Activated CD4-positive, alpha-beta T cell treated with anti-CD3 and anti-CD28 coated beads for 36 hours (primary cell): ENCODE measurements around the gene STS. TPM values are rescaled to one million over a fixed set of nuclear protein-coding genes. Genes with fewer than 3 reads are reported as not detected.
"Not testable (repeated sequence)": the region's sequence is repeated elsewhere in the genome, so short reads cannot be mapped to it uniquely, and the experiment has no call there.

Experiments used
- ATAC-seq: fragments of 200-7000 bp; cut with Tn5 transposase; one replicate; pipeline ENCODE4 v1.10.0; 2021; ENCODE audit warnings: mild to moderate bottlenecking, moderate library complexity
- CTCF ChIA-PET: fragments of 350-600 bp; sonication (Branson Sonifier 250); formaldehyde crosslinking; loops from one replicate; lab custom pipeline; 2021; ENCODE audit warnings: antibody characterized with exemption; lab: Charles Lee
- POLR2A ChIA-PET: fragments of 350-600 bp; sonication (Branson Sonifier 250); formaldehyde crosslinking; loops from one replicate; lab custom pipeline; 2021; ENCODE audit warnings: antibody characterized with exemption, inconsistent platforms; lab: Charles Lee
- DNase-seq: peaks from one replicate; pipeline ENCODE4 v3.0.0-alpha.2; 2020
- H3K27ac Mint-ChIP-seq: one replicate; pipeline ENCODE4 v1.8.0; 2021; ENCODE audit warnings: mixed read lengths
- H3K27me3 Mint-ChIP-seq: one replicate; pipeline ENCODE4 v1.8.0; 2021; ENCODE audit warnings: mixed read lengths
- H3K36me3 Mint-ChIP-seq: one replicate; pipeline ENCODE4 v1.8.0; 2021; ENCODE audit warnings: low read depth, mixed read lengths
- H3K4me1 Mint-ChIP-seq: one replicate; pipeline ENCODE4 v1.8.0; 2021; ENCODE audit warnings: mixed read lengths
- H3K4me3 Mint-ChIP-seq: one replicate; pipeline ENCODE4 v1.8.0; 2021; ENCODE audit warnings: mild to moderate bottlenecking, moderate library complexity, mixed read lengths
- H3K9me3 Mint-ChIP-seq: one replicate; pipeline ENCODE4 v1.8.0; 2021; ENCODE audit warnings: low read depth, mixed read lengths
- intact Hi-C, 2 experiments: fragments of 100-400 bp; cut with DNase I in 1 of 2; cut with micrococcal nuclease in 1 of 2; formaldehyde crosslinking; loops; one replicate each; pipeline versions ENCODE4 v1.14.2 to v1.15.1; 2022 to 2024; cut with DNase I, micrococcal nuclease
- total RNA-seq, 2 experiments: library from RNA; stranded (reverse); gene quantifications; one replicate each; pipeline ENCODE4 v1.2.3, GENCODE V29; 2021

STS gene
- total RNA-seq, 2 experiments from 2014 or later, result 0.50 to 0.70 TPM

DNA sequence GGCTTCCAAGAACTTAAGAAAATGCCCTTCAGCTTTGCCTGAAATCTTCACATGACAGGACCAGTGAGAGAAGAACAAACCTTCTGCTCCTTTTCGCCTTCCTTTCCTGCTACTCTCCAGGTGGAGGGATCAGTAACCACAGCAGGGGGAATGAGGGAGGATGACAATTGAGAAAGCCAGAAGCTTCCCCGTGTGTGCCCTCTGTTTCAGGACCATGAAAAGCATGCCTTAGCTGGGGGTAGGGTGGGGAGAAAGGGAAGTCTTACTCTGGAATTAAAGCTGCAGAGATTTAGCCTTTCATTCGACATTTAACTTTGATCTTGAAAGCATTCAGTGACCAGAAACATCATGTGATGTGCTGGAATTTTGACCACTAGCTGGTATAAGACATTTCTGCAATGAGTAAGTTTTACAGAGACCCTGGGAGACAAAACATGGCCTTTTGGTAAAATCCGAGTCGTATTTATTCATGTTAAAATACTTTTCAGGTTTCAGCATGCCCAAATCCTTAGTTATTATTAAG, 11.0 kb downstream of the STS start:
- Mint-ChIP-seq H3K9me3 (no peaks in the 10 kb centered on the region), H3K36me3 (no peaks in the 10 kb centered on the region), H3K4me3 (no peak overlapping the region), H3K27me3 (no peaks in the 10 kb centered on the region), H3K27ac (no peak overlapping the region), H3K4me1 (no peaks in the 10 kb centered on the region)
- ATAC-seq (no peak), DNase-seq (no peak)
- intact Hi-C loops, result no loop called here
- ChIA-PET CTCF (no interaction called here), POLR2A (no interaction called here)

DNA sequence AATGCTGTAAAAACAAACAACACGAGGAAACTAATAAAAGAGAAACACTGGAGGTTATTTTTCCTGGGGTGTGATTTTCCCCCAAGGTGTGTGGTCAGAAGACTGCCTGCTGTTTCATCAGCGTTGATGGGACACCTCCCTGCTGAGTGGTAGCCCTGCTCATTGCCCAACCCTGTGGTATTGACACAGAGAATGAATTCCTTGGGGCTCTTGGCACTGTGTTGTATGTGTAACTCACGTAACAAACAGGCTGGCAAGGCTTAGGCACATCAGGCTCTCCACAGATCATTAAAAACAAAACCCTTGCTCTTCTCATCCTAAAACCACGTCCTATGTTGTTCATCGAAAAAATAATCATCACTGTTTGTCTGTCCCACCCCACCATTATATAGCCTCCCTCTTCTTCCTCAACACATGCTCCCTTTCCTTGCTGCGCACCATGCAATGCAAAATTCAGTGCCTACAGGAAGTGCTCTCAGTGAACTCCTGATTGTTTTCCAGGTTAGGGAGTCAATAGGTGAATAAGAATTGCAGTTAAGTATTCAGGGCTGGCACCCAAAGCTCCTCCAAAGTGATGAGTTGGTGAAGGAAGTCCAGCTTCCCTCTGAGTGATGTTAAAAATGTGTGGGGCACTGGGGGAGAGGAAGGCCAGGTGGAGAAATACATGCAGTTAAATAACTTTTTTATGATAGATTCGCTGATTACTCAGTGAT, 11.8 kb downstream of the STS start:
- H3K27ac Mint-ChIP-seq, result no peak overlapping the region
- no peak overlapping the region for H3K4me3 Mint-ChIP-seq
- ChIA-PET CTCF (no interaction called here), POLR2A (no interaction called here)
- H3K9me3 Mint-ChIP-seq, result no peaks in the 10 kb centered on the region
- intact Hi-C loops, result no loop called here
- H3K36me3 Mint-ChIP-seq, result no peaks in the 10 kb centered on the region
- ATAC-seq (no peak), DNase-seq (no peak)
- no peaks in the 10 kb centered on the region for H3K4me1 Mint-ChIP-seq
- no peaks in the 10 kb centered on the region for H3K27me3 Mint-ChIP-seq

DNA sequence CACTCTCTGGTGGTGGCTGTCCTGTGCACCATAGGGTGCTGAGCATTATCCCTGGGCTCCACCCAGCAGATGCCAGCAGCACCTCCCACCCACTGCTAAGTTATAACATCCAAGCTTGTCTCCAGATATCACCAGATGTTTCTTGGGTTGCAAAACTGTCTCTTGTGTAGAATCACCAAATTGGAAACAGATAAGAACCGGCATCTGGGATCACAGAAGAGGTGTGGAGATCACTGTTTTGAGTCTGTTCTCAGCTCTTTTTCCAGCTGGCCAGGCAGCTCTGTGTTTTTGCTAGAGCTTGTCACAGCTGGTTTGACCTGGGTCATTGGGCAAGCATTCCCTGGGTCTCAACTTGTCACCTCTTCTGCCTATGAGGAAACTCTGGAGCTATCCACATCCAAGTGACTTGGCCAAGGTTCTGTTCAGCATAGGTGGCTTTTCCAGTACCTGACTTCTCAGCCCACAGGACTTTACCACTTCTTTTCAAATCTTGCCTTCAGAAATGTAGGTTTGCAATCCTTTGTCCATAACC, 15.7 kb downstream of the STS start:
- Mint-ChIP-seq H3K27ac (no peak overlapping the region), H3K27me3 (no peaks in the 10 kb centered on the region), H3K9me3 (no peaks in the 10 kb centered on the region), H3K4me1 (no peaks in the 10 kb centered on the region), H3K4me3 (no peak overlapping the region), H3K36me3 (no peaks in the 10 kb centered on the region)
- intact Hi-C loops, result no loop called here
- ChIA-PET POLR2A (no interaction called here), CTCF (no interaction called here)
- no peak for ATAC-seq
- no peak for DNase-seq

DNA sequence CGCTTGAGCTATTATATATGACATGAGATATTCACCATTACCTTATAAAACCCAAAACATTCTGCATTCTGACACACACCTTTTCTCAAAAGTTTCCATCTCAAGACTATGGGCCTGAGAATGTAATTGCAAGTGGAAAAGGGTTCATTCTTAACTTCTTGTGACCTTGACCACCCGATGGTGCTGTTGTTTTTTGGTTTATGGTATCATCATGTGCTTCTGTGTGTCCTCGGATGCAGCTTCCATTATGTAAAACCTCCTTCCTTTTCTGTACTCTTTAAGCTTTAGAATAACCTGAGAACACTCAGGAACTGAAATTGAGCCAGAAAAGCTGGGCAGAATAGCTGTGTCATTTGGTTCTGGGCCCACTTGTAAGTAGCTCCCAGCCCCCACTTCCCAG, 16.7 kb downstream of the STS start:
- Mint-ChIP-seq H3K36me3 (no peaks in the 10 kb centered on the region), H3K27me3 (no peaks in the 10 kb centered on the region), H3K9me3 (no peaks in the 10 kb centered on the region), H3K4me3 (no peak overlapping the region), H3K27ac (no peak overlapping the region), H3K4me1 (no peaks in the 10 kb centered on the region)
- CTCF ChIA-PET, result no interaction called here
- DNase-seq (no peak), ATAC-seq (no peak)
- POLR2A ChIA-PET, result no interaction called here
- intact Hi-C loops, result no loop called here

DNA sequence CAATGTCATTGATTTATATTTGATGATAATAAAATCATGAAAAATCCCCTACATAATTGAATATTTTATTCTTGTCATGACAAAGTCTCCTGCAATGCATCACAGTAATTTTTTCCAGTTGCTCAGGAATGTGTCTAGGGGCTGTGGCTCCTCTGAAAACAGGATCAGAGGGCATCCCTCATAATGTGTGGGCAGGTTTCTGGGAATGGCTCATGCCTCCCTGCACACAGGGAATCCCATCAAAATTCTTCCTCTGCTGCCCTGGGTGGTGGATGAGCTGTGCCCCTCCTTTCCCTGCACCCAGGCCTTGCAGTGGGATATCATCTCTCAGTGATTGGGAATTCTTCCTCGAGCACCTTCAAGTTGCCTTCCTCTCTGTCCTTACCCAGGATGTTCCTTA, 20.9 kb downstream of the STS start:
- intact Hi-C loops, result no loop called here
- Mint-ChIP-seq H3K27me3 (no peaks in the 10 kb centered on the region), H3K4me3 (no peak overlapping the region), H3K27ac (no peak overlapping the region), H3K9me3 (no peaks in the 10 kb centered on the region), H3K36me3 (no peaks in the 10 kb centered on the region), H3K4me1 (no peaks in the 10 kb centered on the region)
- no peak for ATAC-seq
- ChIA-PET CTCF (no interaction called here), POLR2A (no interaction called here)
- no peak for DNase-seq

DNA sequence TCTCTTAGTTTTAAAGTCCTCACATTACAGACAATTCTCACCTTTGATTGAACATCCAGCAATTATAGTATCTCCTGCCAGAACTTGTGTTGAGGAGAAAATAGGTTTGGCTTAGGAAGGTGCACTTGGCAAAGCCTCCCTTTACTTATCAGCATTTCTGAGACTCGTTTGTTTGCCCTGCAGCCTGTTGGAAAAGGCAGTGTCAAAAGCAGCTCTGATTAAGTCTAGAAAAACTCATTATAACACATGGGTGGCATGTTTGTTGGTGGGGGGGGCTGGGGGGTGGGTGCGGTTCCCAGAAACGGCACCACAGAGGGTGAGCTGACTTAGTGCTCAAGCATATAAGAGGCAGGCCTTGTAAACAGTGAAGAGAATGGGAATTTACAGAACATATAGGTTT, 22.1 kb downstream of the STS start:
- H3K9me3 Mint-ChIP-seq, result no peaks in the 10 kb centered on the region
- no peak overlapping the region for H3K27ac Mint-ChIP-seq
- ATAC-seq (no peak), DNase-seq (no peak)
- no peaks in the 10 kb centered on the region for H3K36me3 Mint-ChIP-seq
- POLR2A ChIA-PET, result no interaction called here
- H3K4me3 Mint-ChIP-seq, result no peak overlapping the region
- intact Hi-C loops, result loop anchor here (2.0 to 10.0 kb wide), 2 partner anchors 37 to 1145 kb away; no protein-coding TSS in a partner anchor
- H3K4me1 Mint-ChIP-seq, result no peaks in the 10 kb centered on the region
- H3K27me3 Mint-ChIP-seq, result no peaks in the 10 kb centered on the region
- CTCF ChIA-PET, result no interaction called here

DNA sequence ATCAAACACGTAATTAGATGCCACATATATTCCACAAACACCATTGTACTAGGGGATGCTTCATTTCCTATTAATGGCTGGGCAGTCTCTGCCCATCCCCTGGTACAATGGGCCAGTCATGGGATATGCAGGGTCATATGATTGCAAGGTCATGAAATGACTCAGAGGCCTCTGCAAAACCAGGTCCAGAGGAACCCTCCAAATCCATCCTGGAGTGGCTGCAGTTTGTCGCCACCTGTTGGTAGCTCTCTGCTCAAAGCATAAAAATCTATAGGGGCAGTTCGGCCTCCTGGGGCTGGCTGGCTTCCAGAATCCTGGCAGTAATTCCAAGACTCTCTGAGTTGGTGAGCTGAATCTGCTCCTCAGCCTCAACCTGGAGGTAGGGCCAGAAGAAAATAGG, 23.4 kb downstream of the STS start:
- Mint-ChIP-seq H3K4me3 (no peak overlapping the region), H3K4me1 (no peaks in the 10 kb centered on the region), H3K27ac (no peak overlapping the region), H3K9me3 (no peaks in the 10 kb centered on the region), H3K36me3 (no peaks in the 10 kb centered on the region), H3K27me3 (no peaks in the 10 kb centered on the region)
- ChIA-PET CTCF (interaction anchor here (1.0 to 1.1 kb wide), 2 partner anchors 16 to 103 kb away, joined by 3 read pairs; no protein-coding TSS in a partner anchor), POLR2A (no interaction called here)
- ATAC-seq (no peak), DNase-seq (peak; percentile 54)
- intact Hi-C loops, result loop anchor here (2.0 to 10.0 kb wide), 2 partner anchors 38 to 1146 kb away; no protein-coding TSS in a partner anchor

DNA sequence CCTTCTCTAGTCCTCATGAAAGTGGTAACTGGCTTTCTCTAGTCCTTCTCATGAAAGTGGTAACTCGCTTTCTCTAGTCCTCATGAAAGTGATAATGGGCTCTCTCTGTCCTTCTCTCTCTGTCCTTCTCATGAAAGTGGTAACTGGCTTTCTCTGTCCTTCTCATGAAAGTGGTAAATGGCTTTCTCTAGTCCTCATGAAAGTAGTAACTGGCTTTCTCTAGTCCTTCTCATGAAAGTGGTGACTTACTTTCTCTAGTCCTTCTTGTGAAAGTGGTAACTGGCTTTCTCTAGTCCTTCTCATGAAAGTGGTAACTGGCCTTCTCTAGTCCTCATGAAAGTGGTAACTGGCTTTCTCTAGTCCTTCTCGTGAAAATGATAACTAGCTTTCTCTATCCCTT, 31.3 kb downstream of the STS start:
- H3K4me3 Mint-ChIP-seq, H3K27ac Mint-ChIP-seq, POLR2A ChIA-PET, H3K36me3 Mint-ChIP-seq, DNase-seq, H3K9me3 Mint-ChIP-seq, ATAC-seq, H3K4me1 Mint-ChIP-seq, H3K27me3 Mint-ChIP-seq, CTCF ChIA-PET: not testable (repeated sequence)
- intact Hi-C loops, result loop anchor here in 1 of 2 experiments (10.0 kb wide), 1 partner anchor 1154 kb away; no protein-coding TSS in a partner anchor

DNA sequence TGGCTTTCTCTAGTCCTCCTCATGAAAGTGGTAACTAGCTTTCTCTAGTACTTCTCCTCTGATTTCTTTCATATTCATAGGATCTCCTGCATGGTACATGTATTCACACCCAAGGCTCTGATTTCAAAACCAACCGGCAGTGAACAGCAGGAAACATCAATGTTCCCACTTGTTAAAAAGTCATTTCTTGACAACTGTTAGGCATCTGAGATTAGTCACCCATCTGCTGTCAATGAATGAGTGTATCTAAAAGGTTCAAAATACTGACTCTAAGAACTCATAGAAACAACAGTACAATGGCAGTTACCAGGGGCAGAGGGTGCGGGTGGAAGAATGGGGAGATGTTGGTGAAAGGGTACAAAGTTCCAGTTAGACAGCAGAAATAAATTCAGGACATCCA, 31.9 kb downstream of the STS start:
- Mint-ChIP-seq H3K27me3 (no peaks in the 10 kb centered on the region), H3K9me3 (no peaks in the 10 kb centered on the region), H3K4me3 (no peak overlapping the region), H3K27ac (no peak overlapping the region), H3K36me3 (no peaks in the 10 kb centered on the region), H3K4me1 (no peaks in the 10 kb centered on the region)
- ATAC-seq (no peak), DNase-seq (no peak)
- POLR2A ChIA-PET, result no interaction called here
- intact Hi-C loops, result loop anchor here in 1 of 2 experiments (10.0 kb wide), 1 partner anchor 1155 kb away; no protein-coding TSS in a partner anchor
- CTCF ChIA-PET, result no interaction called here

DNA sequence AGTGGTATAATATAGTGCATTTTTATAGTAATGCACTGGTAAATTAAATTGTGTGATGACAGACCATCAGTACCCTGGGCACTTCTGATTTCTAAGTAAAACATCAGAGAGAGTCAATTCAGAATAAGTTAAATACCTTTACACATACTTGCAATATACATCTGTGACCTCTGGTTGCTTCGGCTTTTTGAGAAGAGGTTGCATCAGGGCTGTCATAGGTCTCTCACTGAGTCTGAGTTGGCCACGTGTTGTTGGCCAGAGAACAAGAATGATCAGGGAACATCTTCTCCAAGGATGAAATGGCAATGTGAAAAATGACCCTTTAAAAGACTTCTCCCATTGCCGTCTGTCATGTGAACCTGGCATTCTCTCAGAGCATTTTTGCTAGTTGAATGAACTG, 37.3 kb downstream of the STS start:
- Mint-ChIP-seq H3K4me3 (no peak overlapping the region), H3K9me3 (no peaks in the 10 kb centered on the region), H3K27me3 (no peaks in the 10 kb centered on the region), H3K36me3 (no peaks in the 10 kb centered on the region), H3K4me1 (no peaks in the 10 kb centered on the region), H3K27ac (no peak overlapping the region)
- ChIA-PET POLR2A (no interaction called here), CTCF (no interaction called here)
- intact Hi-C loops, result no loop called here
- ATAC-seq (no peak), DNase-seq (no peak)

DNA sequence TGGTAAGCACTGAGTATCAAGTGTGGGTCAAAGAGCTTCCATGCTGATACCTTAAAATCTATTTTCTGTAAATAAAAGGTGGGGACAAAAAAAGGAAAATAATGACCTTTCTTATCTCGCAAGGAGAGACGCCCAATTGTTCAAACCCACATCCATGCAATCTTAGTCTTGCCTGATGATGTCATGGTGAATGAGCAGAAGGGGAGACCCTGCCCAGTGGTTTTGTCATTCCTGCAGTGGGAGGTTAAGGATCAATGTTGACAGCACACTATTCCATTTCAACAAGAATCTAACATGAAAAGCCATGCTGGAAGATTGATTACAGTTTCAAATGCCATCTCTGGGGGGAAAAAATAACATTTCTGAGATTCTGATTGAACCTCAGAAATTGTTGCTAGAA, 41.2 kb downstream of the STS start:
- intact Hi-C loops, result no loop called here
- Mint-ChIP-seq H3K27me3 (no peaks in the 10 kb centered on the region), H3K27ac (no peak overlapping the region), H3K36me3 (no peaks in the 10 kb centered on the region), H3K4me1 (no peaks in the 10 kb centered on the region), H3K9me3 (no peaks in the 10 kb centered on the region), H3K4me3 (no peak overlapping the region)
- DNase-seq (no peak), ATAC-seq (no peak)
- POLR2A ChIA-PET, result no interaction called here
- CTCF ChIA-PET, result no interaction called here

DNA sequence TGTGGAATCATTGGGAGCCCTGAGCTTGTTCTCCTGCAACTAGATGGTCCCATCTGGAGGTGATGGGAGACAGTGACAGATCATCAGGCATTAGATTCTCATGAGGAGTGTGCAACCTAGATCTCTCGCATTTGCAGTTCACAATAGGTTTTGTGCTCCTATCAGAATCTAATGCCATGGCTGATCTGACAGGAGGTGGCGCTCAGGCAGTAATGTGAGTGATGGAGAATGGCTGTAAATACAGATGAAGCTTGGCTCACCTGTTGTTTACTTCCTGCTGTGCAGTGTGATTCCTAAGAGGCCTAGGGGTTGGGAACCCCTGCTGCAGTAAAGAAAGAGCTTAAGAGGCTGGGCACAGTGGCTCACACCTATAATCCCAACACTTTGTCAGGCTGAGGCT, 42.6 kb downstream of the STS start:
- Mint-ChIP-seq H3K4me1 (no peaks in the 10 kb centered on the region), H3K9me3 (no peaks in the 10 kb centered on the region), H3K36me3 (no peaks in the 10 kb centered on the region), H3K27ac (no peak overlapping the region), H3K4me3 (no peak overlapping the region), H3K27me3 (no peaks in the 10 kb centered on the region)
- ChIA-PET POLR2A (no interaction called here), CTCF (interaction anchor here (0.6 kb wide), 1 partner anchor 372 kb away, joined by 3 read pairs; no protein-coding TSS in a partner anchor)
- ATAC-seq, result no peak
- DNase-seq, result no peak
- intact Hi-C loops, result no loop called here
